ENCODE results near the gene TFR2. TPM values are rescaled to one million over a fixed set of nuclear protein-coding genes. Genes with fewer than 3 reads are reported as not detected.

The TFR2 gene
- total and polyA plus RNA-seq, 9 of the 15 experiments (the other 6 are each of a cell fraction or from before 2014, with no cell fraction given) = 3.8 to 123 (median 51.1) TPM

GRCh38 chr7:100582041-100582579 is 59.2 kb downstream of the TFR2 start:
- POLR2A ChIA-PET = interaction anchor here (0.6 to 2.2 kb wide), 4 partner anchors 10 to 112 kb away, joined by 3 to 9 read pairs (median 4); no protein-coding TSS in a partner anchor
- Histone ChIP-seq H3K27me3 (ENCODE audit: control insufficient read depth in 2 of 2, insufficient read depth in 2 of 2, low read length in 2 of 2) (no peaks in the 10 kb centered on the region), H4K20me1 (replicated peaks; ENCODE audit: control insufficient read depth, insufficient read depth, low read length) (peaks cover 24% of the 10 kb centered on the region), H3K9me1 (ENCODE audit: control insufficient read depth, insufficient read depth, low read length) (peaks cover 12% of the 10 kb centered on the region), H3K79me2 (ENCODE audit: control insufficient read depth, insufficient read depth, low read length) (peaks cover 31% of the 10 kb centered on the region), H3K27ac (ENCODE audit: extremely low read depth, low read depth, low read length) (no peak overlapping the region), H3K4me1 (replicated peaks in 1 of 2; ENCODE audit: control insufficient read depth in 2 of 2, insufficient read depth in 2 of 2, low read length in 2 of 2) (peaks cover 26 to 64% of the 10 kb centered on the region in 2 experiments), H2AFZ (ENCODE audit: low read depth, low read length) (no peak overlapping the region), H3K4me3 (no peak overlapping the region), H3K9ac (ENCODE audit: insufficient read depth in 1 of 2, low read depth in 2 of 2, low read length in 2 of 2) (peak overlapping the region in 1 of 2 experiments; percentile 67; a peak in 2 of 4 replicates), H3K9me3 (replicated peaks; ENCODE audit: control insufficient read depth, insufficient read depth, low read depth, low read length) (no peaks in the 10 kb centered on the region), H3K36me3 (ENCODE audit: control insufficient read depth, insufficient read depth, low read length) (peaks cover 69% of the 10 kb centered on the region), H3K4me2 (ENCODE audit: insufficient read depth, low read length) (no peak overlapping the region)
- intact Hi-C loops (cut with micrococcal nuclease) = no loop called here
- CTCF ChIA-PET (ENCODE audit: low intra/inter-chr PET ratio) = no interaction called here
- FAIRE-seq = no peak
- WGBS (ENCODE audit: insufficient coverage, low coverage, missing lambda C conversion rate) = 92% methylated on average over 20 of the region's 20 CpGs
- BruUV-seq (replicated peaks) = no TSS peak
- peak; percentile 44; the same call in 1 of the 2 replicates for TF ChIP-seq RBFOX2 (IDR thresholded peaks at IDR 0.05; ENCODE audit: low read depth, low read length)
- TF ChIP-seq ZNF274 (IDR thresholded peaks at IDR 0.05; ENCODE audit: borderline replicate concordance, low read depth, low read length) = no peak
- no peak for ATAC-seq
- no peak for DNase-seq (ENCODE audit: extremely low read depth in 1 of 4, low spot score in 3 of 4)
- in situ Hi-C loops (cut with MboI) = no loop called here

- H3K4me3 ChIP-seq = no peak overlapping the region
- no peak overlapping the region for H3K4me2 ChIP-seq (ENCODE audit: insufficient read depth, low read length)
- no peaks in the 10 kb centered on the region for H3K27me3 ChIP-seq (ENCODE audit: control insufficient read depth in 2 of 2, insufficient read depth in 2 of 2, low read length in 2 of 2)
- FAIRE-seq (peak; percentile 91), ATAC-seq (no peak), DNase-seq (ENCODE audit: extremely low read depth in 1 of 4, low spot score in 3 of 4) (no peak)
- peaks cover 29% of the 10 kb centered on the region for H3K79me2 ChIP-seq (ENCODE audit: control insufficient read depth, insufficient read depth, low read length)
- H2AFZ ChIP-seq (ENCODE audit: low read depth, low read length) = no peak overlapping the region
- H3K4me1 ChIP-seq (replicated peaks in 1 of 2; ENCODE audit: control insufficient read depth in 2 of 2, insufficient read depth in 2 of 2, low read length in 2 of 2) = peaks cover 26 to 64% of the 10 kb centered on the region in 2 experiments
- H3K27ac ChIP-seq (ENCODE audit: extremely low read depth, low read depth, low read length) = peak overlapping the region; percentile 6; the same call in 1 of the 3 replicates
- ChIA-PET CTCF (ENCODE audit: low intra/inter-chr PET ratio) (no interaction called here), POLR2A (interaction anchor here (0.6 to 2.2 kb wide), 4 partner anchors 9 to 106 kb away, joined by 3 to 9 read pairs (median 4); no protein-coding TSS in a partner anchor)
- no peaks in the 10 kb centered on the region for H3K9me3 ChIP-seq (replicated peaks; ENCODE audit: control insufficient read depth, insufficient read depth, low read depth, low read length)
- WGBS (ENCODE audit: insufficient coverage, low coverage, missing lambda C conversion rate) = 80% methylated on average over 11 of the region's 11 CpGs
- intact Hi-C loops (cut with micrococcal nuclease) (no loop called here), in situ Hi-C loops (cut with MboI) (no loop called here)
- no peak overlapping the region for H3K9ac ChIP-seq (ENCODE audit: insufficient read depth in 1 of 2, low read depth in 2 of 2, low read length in 2 of 2)
- peaks cover 12% of the 10 kb centered on the region for H3K9me1 ChIP-seq (ENCODE audit: control insufficient read depth, insufficient read depth, low read length)
- no TSS peak for BruUV-seq (replicated peaks)
- peaks cover 24% of the 10 kb centered on the region for H4K20me1 ChIP-seq (replicated peaks; ENCODE audit: control insufficient read depth, insufficient read depth, low read length)
- peaks cover 83% of the 10 kb centered on the region for H3K36me3 ChIP-seq (ENCODE audit: control insufficient read depth, insufficient read depth, low read length)
- 0 out of 2 replicates have a peak, but pooled peaks have one; percentile 19 for TF ChIP-seq CC2D1A (IDR thresholded peaks at IDR 0.05)
- no peak for TF ChIP-seq CREBBP (IDR thresholded peaks at IDR 0.05; ENCODE audit: low read depth, low read length)
- peak; percentile 61 for TF ChIP-seq EHMT2 (IDR thresholded peaks at IDR 0.05)
- TF ChIP-seq TARDBP (IDR thresholded peaks at IDR 0.05) = 0 out of 2 replicates have a peak, but pooled peaks have one; percentile 53
- peak; percentile 86 for TF ChIP-seq NCOA4 (IDR thresholded peaks at IDR 0.05; ENCODE audit: partially characterized antibody)
- TF ChIP-seq ZNF609 (CRISPR knock-in tag; IDR thresholded peaks at IDR 0.05; ENCODE audit: borderline replicate concordance) = 0 out of 2 replicates have a peak, but pooled peaks have one; percentile 29
- no peak for TF ChIP-seq DMBX1 (CRISPR knock-in tag; IDR thresholded peaks at IDR 0.05; ENCODE audit: borderline replicate concordance)
These were observed 60.7 kb downstream of the TFR2 start for GRCh38 chr7:100580466-100581283.

Measured in K562 (cell line).